ENCODE measurements around the gene KLHL21. TPM values are rescaled to one million over a fixed set of nuclear protein-coding genes. Genes with fewer than 3 reads are reported as not detected.

KLHL21 gene
- total and polyA plus RNA-seq, 11 donors, result 28.6 to 179 (median 65.4) TPM

DNA sequence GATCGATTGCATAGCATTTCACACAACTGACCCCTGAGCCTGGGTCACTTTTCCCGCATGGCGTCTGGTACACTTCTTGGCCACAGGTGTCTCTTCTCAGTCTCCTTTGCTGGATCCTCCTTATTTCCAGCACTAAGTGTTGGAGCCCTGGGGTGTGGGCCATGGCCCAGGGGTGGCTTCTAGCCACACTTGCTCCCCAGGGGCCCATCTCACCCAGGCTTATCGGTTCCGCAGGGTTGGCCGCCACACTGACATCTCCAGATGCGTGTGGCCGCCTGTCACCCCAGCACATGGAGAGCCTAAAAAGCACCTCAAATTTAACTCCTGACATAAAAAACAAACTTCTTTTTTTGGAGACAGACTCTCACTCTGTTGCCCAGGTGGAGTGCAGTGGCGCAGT is 24.4 kb upstream of the KLHL21 start:
- 92 to 94% (median 93%) methylated on average over 9 of the region's 9 CpGs for whole genome bisulfite sequencing, 4 donors
- TF ChIP-seq POLR2A (IDR thresholded peaks at IDR 0.05), result no peak
- TF ChIP-seq, protein P1, sequence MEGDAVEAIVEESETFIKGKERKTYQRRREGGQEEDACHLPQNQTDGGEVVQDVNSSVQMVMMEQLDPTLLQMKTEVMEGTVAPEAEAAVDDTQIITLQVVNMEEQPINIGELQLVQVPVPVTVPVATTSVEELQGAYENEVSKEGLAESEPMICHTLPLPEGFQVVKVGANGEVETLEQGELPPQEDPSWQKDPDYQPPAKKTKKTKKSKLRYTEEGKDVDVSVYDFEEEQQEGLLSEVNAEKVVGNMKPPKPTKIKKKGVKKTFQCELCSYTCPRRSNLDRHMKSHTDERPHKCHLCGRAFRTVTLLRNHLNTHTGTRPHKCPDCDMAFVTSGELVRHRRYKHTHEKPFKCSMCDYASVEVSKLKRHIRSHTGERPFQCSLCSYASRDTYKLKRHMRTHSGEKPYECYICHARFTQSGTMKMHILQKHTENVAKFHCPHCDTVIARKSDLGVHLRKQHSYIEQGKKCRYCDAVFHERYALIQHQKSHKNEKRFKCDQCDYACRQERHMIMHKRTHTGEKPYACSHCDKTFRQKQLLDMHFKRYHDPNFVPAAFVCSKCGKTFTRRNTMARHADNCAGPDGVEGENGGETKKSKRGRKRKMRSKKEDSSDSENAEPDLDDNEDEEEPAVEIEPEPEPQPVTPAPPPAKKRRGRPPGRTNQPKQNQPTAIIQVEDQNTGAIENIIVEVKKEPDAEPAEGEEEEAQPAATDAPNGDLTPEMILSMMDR (IDR thresholded peaks at IDR 0.05), result no peak
- intact Hi-C loops (cut with DNase I), result loop anchor here in 1 of 10 donors (10.0 kb wide), 1 partner anchor 132 kb away; the partner anchor contains the start of gene PLEKHG5
- Histone ChIP-seq H3K4me1 (peaks cover 3 to 28% (median 18%) of the 10 kb centered on the region in 12 donors), H3K27me3 (no peaks in the 10 kb centered on the region), H3K36me3 (peaks cover 0 to 67% (median 53%) of the 10 kb centered on the region in 9 donors), H3K27ac (no peak overlapping the region), H3K4me3 (peak overlapping the region in 1 of 12 donors; percentile 74), H3K9me3 (no peaks in the 10 kb centered on the region)
- DNase-seq (no peak), ATAC-seq (no peak)

DNA sequence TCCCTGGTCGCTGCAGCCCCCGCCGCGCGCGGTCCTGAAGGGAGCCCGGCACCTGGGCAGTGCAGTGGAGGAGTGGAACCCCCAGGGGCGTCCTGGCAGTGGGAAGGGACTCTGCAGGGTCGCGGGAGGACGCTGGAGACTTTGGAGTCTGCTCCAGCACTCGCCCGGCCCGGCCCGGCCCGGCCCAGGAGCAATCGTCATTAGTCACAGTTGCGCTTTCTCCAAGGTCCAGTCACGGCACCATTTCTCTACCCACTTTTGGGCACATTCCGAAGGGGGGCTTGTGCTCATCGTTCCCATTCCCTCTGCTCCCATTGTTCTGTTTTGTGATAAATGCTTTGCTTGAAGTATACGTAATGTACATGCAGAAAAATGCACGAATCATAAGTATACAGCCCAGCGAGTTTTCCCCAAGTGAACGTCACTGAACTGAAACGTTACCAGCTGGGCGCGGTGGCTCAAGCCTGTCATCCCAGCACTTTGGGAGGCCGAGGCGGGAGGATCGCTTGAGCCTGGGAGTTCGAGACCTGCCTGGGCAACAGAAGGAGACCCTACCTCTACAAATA is 23.0 kb upstream of the KLHL21 start:
- H3K36me3 ChIP-seq, result peaks cover 3 to 68% (median 55%) of the 10 kb centered on the region in 9 donors
- peak overlapping the region; percentile 60 to 98 (median 82) for H3K4me3 ChIP-seq
- H3K9me3 ChIP-seq, result no peaks in the 10 kb centered on the region
- peaks cover 3 to 28% (median 18%) of the 10 kb centered on the region in 12 donors for H3K4me1 ChIP-seq
- H3K27ac ChIP-seq, result peak overlapping the region; percentile 69 to 90 (median 84)
- 7 to 11% (median 10%) methylated on average over 20 to 32 of the region's 32 CpGs for WGBS, 4 donors
- intact Hi-C loops (cut with DNase I), result loop anchor here in 3 of 10 donors (2.0 to 10.0 kb wide), 4 partner anchors 23 to 131 kb away; partner anchors contain the start of genes KLHL21 (in 1 of the 3), PLEKHG5 (in 1 of the 3) and ZBTB48 (in 1 of the 3)
- DNase-seq, result peak in 1 of 5 donors; percentile 28
- TF ChIP-seq POLR2A (IDR thresholded peaks at IDR 0.05), result no peak
- TF ChIP-seq, protein P1 (IDR thresholded peaks at IDR 0.05), result no peak
- ATAC-seq, result peak in 3 of 4 donors; percentile 18 to 33 (median 22)
- H3K27me3 ChIP-seq, result no peaks in the 10 kb centered on the region

DNA sequence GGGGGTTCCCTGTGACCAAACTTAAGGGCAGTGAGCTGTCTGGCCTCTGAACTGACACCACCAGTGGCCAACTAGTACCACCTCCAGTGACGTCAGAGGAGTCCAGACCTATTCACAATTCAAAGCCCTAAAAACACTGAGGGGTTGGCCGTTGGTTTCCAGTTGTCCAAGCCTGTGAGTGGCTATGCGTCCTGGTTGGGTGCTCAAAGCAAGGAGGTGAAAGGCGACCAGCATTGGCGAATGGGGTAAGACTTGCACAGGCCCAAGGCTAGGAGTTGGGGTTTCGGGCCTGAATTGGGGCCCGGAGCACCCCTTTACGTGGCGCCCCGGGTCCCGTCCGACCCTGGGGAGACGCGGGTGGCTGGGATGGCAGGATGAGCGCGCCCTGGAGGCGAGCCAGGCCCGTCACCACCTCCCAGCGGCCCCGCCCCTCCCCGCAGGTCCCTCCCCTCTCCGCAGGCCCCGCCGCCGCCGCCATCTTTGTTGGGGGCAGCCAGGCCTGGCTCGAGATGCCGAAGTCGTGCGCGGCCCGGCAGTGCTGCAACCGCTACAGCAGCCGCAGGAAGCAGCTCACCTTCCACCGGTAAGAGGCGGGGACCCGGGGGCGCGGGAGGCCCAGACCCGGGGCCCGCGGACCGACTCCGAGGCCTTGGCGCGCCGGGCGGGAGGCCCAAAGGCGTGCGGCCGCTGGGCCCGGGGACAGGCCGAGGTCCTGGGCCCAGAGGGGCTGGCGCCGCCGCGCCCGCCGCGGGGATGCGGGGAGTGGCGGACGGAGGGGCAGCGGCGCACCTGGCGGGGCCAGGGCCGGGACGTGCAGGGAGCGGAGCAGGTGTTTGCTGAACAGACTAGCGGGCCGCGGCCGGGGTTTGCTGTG is 22.3 kb upstream of the KLHL21 start, which contains the start of gene THAP3:
TSS of gene THAP3 (plus strand) at position 159 of the 874 bp plus-strand sequence. CDS start at position 510, 351 bp downstream.
- peak; percentile 90 to 95 (median 92) for DNase-seq
- TF ChIP-seq POLR2A (IDR thresholded peaks at IDR 0.05), result peak in 1 of 2 donors; percentile 40
- TF ChIP-seq, protein P1 (IDR thresholded peaks at IDR 0.05), result peak in 4 of 12 donors; percentile 13 to 37 (median 16)

More for the DNA sequence above, 22.3 kb upstream of the KLHL21 start, which contains the start of gene THAP3:
- Histone ChIP-seq H3K27ac (peak within 1 kb of the TSS; percentile 69 to 90 (median 84)), H3K36me3 (peaks cover 3 to 68% (median 54%) of the 10 kb centered on the region in 9 donors), H3K27me3 (no peaks in the 10 kb centered on the region), H3K4me1 (peaks cover 3 to 28% (median 18%) of the 10 kb centered on the region in 12 donors), H3K4me3 (peak within 1 kb of the TSS; percentile 60 to 98 (median 82)), H3K9me3 (no peaks in the 10 kb centered on the region)
- ATAC-seq, result peak; percentile 70 to 95 (median 95)
- intact Hi-C loops (cut with DNase I), result loop anchor here in 4 of 10 donors (2.0 to 10.0 kb wide), 5 partner anchors 22 to 130 kb away; partner anchors contain the start of genes KLHL21 (in 1 of the 4), PLEKHG5 (in 1 of the 4), TAS1R1 (in 1 of the 4) and ZBTB48 (in 1 of the 4)
- 1 to 3% (median 2%) methylated on average over 15 to 73 of the region's 73 CpGs for whole genome bisulfite sequencing, 4 donors

Data from heart left ventricle (tissue), 16 donors.